Right renal pelvis (tissue), 4 donors: ENCODE results near the gene FAM13A. TPM values are rescaled to one million over a fixed set of nuclear protein-coding genes. Genes with fewer than 3 reads are reported as not detected.
A peak's percentile ranks its signal among the peaks of the same experiment; 100 is the strongest.
"Not testable (repeated sequence)": the region's sequence is repeated elsewhere in the genome, so short reads cannot be mapped to it uniquely, and the experiment has no call there.

Source experiments
- DNase-seq, 4 donors: peaks; one replicate each; pipeline ENCODE4 v3.0.0-alpha.2; 2013; ENCODE audit warnings: low read depth in 4 of 4, low spot score in 3 of 4, missing footprints in 1 of 4
- polyA plus RNA-seq, 4 donors: library from polyadenylated mRNA; unstranded; fragments of 120-200 nt; gene quantifications; one replicate each; pipeline ENCODE4 v1.2.1, GENCODE V29; 2013; ENCODE audit not compliant: insufficient read length in 4 of 4

The FAM13A gene
- polyA plus RNA-seq, 4 donors, result 30.8 to 34.0 (median 33.6) TPM

DNA sequence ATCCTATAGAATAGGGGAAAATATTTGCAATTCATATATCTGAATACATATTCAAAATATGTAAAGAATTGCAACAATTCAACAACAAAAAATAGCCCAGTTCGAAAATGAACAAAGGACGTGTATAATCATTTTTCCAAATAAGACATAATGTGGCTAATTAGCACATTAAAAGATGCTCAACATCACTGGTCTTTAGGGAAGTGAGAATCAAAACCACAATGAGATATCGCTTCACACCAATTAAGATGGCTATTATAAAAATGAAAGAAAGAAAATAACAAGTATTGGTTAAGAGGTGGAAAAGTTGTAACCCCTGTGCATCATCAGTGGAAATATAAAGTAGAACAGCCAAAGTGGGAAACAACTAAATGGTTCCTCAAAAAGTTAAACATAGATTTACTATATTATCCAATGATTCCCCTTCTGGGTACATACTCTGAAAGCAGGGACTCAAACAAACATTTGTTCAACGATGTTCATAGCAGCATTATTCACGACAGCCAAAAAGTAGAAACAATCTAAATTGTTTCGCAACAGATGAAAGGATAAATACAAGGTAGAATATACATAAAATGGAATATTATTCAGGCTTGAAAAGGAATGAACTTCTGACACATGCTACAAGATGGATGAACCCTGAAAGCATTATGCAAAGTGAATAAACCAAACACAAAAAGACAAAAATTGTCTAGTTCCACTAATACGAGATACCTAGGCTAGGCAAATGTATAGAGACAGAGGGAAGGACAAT lies 12.7 kb downstream of the FAM13A start:
- no peak for DNase-seq

DNA sequence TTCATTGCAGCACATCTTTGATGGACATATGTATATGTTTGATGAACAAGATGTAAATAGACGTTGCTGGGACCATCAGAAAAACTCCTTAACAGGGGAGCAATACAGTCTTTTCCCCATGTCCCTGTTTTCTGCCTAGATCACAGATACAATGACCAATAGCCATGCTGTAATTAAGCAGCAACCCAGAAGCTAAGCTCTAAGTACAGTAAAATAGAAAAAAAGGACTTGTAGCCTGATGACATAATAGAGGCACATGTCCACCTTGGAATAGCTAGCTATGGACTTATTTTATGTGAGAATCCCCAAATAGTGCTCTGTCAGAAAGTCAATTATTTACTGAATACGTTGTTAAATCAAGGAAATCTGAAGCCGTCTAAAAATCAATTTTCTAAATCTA lies 14.9 kb downstream of the FAM13A start:
- no peak for DNase-seq

- no peak for DNase-seq
These were observed 17.2 kb downstream of the FAM13A start for GRCh38 chr4:89039730-89040338.

GRCh38 chr4:89036535-89036934 lies 20.4 kb downstream of the FAM13A start:
- no peak for DNase-seq

DNA sequence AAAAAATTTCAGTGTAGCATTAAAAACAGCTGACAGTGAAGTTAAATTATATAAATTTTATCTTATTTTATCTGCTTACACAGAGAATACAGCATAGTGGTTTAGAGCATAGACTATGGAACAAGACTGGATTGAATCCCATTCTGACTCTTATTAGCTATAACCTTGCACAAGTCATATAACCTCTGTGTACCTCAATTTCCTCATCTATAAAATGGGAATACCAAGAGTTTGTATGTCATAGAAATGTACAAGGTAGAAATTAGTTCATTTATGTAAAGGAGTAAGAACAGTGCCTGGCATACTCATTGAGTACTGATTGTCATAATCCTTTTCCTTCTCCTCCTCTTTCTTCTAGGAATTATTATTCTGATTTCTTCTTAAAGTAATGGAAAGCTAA lies 25.7 kb downstream of the FAM13A start:
- DNase-seq, result no peak

DNA sequence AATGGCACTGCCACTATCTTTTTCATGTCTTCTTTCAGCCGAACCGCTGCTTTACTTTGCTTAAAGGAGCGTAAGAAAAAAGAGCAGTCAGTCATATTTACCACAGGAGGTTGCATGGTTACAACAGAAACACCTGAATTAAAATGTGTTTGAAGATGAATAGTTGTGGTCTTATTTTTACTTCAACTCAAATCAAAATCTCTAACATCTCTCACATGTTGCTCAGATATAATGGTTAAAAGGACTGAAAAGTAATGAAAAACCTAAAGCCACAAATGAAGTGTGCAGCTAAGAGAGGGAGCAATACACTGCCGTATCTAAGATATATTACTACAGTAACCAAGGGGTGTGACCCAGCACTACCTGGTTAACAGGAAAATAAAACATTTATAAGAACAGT lies 27.4 kb downstream of the FAM13A start:
- DNase-seq, result no peak

GRCh38 chr4:89026542-89026941 lies 30.4 kb downstream of the FAM13A start:
- no peak for DNase-seq

- DNase-seq, result peak; percentile 36 to 67 (median 60)
These were observed 32.8 kb downstream of the FAM13A start for GRCh38 chr4:89024051-89024675.

DNA sequence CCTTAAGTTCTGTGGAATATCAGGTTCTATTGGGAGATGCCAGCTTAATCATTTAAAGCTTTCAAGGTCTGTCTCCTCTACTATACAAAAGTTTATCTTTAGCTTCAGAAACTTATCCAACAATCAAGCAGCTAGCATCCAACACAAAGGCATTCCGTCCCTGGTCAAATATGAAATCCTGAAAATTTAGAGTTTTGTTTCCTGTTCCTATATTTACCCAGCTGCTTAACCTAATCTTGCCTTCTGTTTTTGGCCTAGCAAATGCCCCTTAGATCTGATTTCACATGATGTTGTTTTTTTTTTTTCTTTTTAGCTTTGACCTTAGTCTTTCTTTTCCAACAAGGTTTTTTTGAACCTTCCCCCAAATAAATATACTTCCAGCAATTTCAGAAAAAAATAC lies 33.8 kb downstream of the FAM13A start:
- DNase-seq, result no peak

- no peak for DNase-seq
These were observed 34.4 kb downstream of the FAM13A start for GRCh38 chr4:89022426-89023128.

- no peak for DNase-seq
These were observed 35.3 kb downstream of the FAM13A start for GRCh38 chr4:89021684-89022083.

GRCh38 chr4:89021062-89021461 lies 35.9 kb downstream of the FAM13A start:
- no peak for DNase-seq

DNA sequence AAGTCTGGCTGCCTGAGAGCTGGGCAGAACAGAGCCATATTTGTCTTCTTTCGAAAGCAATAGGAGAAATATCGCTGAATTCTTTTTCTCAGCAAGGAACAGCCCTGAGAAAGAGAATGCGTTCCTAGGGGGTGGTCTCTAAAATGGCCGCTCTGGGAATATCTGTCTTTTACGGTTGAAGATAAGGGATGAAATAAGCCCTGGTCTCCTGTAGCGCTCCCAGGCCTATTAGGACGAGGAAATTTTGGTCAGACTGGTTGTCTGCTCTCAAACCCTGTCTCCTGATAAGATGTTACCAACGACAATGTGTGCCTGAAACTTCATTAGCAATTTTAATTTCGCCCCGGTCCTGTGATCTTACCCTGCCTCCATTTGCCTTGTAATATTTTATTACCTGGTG lies 42.1 kb downstream of the FAM13A start:
- not testable (repeated sequence) for DNase-seq

DNA sequence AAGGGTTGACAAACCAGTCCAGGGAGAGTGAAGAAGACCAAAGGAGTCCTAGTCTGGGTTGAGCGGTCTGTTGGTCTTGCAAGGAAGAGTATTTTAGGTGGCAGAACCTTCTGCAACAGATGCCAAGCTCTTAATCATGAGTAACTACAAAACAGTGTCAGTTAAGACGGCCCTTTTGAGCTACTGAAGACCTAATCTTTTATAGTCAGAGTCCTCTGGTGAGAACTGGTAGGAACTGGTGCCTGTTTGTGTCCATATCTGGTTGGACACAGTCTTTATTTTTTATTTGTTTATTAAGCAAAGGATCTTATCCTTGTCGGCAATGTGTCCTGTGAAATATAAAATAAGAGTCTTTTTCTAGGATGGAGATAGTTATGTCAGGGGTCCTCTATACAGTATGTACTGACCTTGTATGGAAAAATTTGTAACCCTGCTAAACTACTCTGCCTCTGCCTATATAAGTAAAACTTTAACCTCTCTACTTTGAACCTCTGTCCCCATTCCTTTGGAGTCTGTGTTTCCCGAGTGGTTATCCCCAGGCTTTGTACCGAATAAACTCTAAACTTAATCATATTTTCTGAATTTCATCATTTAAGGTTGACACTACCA lies 47.1 kb downstream of the FAM13A start:
- DNase-seq, result no peak

DNA sequence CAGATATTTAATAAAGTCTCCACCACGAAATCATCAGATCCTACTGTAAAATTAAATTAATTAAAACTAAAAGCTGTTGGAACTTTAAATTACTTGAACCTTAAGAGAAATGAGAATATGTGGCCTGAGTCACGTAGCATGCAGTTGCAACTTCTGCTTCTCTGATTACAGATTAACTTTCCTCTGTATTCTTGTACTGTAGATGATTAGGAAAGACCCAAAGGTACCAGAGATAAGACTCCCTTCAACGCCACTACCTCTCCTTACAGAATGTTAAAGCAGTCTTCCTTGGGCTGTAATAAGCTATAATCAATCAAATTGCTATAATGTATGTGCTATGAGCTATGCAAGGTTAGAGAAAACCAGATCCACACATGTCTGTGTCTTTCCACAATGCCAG lies 47.9 kb downstream of the FAM13A start:
- DNase-seq, result no peak

DNA sequence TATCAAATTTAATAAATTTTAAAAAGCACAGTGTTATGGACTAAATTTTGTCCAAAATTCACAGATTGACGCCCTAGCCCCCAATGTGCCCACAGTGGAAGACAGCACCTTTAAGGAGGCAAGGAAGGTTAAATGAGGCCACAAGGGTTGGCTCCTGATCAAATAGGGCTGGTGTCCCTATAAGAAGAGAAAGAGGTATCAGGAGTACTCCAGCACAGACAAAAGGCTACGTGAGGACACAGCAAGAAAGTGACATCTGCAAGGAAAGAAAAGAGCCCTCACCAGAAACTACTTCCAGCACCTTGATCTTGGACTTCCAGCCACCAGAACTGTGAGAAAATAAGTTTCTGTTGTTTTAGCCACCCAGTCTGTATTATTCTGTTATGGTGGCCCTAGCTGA lies 48.8 kb downstream of the FAM13A start:
- no peak for DNase-seq

DNA sequence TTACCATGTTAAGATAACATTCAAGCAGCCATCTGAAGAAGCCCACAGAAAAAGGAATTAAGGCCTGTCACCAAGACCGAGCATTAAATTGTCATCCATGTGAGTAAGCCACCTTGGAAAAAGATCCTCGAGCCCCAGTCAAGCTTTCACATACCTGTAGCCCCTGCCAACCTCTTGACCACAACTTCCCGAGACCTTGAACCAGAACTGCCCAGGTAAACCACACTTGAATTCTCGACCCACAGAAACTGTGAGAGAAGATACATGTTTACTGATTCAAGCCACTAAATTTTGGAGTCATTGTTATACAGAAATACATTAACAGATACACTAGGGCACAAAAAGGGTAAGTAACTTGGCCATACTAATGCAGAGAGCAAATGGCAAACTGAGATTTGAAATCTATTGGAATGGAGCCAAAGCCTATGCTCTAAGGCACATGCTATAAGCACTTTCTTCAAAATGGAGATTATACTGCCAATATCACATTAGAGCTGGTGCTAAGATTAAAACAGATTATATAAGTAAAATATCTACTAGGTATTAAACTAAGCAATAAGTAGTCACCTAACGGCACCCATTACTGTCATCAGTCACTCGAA lies 49.5 kb downstream of the FAM13A start:
- no peak for DNase-seq

DNA sequence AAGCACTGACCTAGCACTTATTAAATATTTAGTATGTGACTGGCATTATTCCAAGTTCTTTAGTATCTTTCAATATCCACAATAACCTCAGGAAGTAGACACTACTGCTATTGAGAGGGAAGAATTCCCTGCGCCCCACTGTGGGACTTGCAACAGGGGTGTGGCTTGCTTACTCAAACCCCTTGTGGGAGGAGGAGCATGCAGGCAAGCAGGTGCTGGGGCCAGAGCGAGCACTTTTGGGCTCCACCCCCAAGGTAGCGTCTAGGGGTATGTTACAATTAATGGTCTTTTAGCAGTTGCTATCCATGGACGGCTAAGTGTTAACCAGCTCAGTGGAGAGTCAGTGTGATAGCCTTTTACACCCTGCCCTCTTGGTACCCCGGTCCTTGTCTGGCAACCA lies 50.7 kb downstream of the FAM13A start:
- no peak for DNase-seq

DNA sequence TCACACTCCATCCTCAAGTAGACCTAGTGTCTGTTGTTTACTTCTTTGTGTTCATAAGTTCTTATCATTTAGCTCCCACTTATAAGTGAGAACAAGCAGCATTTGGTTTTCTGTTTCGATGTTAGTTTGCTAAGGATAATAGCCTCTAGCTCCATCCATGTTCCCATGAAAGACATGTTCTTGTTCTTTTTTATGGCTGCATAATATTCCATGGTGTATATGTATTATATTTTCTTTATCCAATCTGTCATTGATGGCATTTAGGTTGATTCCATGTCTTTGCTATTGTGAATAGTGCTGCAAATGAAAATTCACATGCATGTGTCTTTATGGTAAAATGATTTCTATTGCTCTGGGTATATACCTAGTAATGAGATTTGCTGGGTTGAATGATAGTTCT lies 51.9 kb downstream of the FAM13A start:
- not testable (repeated sequence) for DNase-seq

DNA sequence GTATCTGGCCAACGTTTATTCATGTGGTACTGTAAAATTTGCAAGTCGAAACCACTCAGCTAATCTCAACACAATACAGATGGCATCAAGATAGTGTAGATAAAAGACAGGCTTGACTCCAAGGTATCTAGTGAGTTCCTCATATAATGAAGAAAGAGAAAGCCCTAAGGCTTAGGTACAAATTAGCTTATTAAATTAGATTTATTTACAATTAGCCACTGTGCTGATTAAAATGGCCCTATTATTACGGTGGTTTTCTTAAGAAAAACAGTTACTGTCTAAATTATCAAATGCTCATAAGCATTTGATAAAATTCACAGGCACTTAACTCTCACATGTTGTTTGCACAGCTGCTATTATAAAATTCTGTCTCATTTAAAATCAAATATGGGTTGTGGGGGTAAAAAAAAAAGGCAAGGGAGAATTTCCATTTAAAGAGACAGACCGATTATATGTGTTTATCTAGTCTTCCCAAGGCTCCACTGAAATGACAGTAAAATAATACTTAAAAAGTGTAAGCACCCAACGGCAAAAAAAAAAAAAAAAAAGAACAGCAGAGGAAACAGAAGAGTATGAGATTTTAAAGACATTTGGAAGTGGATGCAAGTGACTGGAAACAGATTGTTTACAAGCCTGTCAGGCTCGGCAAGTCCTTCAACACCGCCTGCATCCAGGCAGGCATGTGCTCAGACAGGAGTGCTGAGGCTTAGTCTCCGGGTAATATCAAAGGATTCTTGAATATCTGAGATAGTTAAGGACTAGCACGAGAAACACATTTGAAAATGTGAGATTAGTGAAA lies 55.1 kb downstream of the FAM13A start:
- no peak for DNase-seq
